NB4 (cell line): ENCODE results near the gene ENGASE.

Experiments
- CTCF ChIP-seq: IDR thresholded peaks from one replicate; pipeline ENCODE4 v1.5.1; 2012; ENCODE audit warnings: low read depth, low read length
- POLR2A ChIP-seq: IDR thresholded peaks from 2 replicates; pipeline ENCODE4 v1.6.1; 2011; ENCODE audit warnings: mild to moderate bottlenecking; ENCODE audit not compliant: insufficient read length; ENCODE audit errors: extremely low read depth

DNA sequence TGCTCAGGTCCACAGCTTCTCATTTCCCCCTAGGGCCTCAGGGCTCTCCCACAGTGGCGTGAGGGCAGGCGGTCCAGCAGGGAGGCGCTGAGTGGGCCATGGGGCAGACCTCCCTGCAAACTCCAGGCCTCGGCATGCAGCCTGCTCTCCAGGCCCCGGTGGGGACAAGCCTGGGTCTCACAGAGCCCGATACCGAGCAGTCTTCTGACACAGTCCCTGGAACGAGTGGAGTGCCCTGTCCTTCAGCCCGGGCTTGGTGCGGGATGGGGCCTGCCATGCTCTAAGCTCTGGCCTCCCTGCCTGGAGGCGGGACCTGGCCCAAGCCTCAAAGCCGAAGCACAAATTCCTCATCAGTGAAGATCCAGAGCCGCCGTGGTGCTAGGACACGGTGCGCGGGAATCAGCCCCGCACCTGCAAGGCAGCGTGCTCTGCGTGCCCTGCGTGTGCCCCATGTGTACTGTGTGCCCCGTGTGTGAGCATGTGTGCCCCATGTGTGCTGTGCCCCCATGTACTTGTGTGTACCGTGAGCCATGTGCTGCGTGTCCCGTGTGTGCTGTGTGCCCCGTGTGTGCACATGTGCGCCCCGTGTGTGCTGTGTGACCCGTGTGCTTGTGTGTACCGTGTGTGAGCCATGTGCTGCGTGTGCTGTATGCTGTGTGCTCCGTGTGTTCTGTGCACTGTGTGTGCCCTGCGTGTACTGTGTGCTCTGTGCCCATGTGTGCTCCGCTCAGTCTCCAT, 56.1 kb downstream of the ENGASE start:
- TF ChIP-seq CTCF (no peak), POLR2A (no peak)
